Nephron (organoid): ENCODE data around the gene SRBD1.

ENCODE experiments used
- H3K27ac Mint-ChIP-seq, 3 experiments: 2 replicates each; pipeline ENCODE4 v1.8.0; 2020; ENCODE audit warnings: mixed read lengths in 3 of 3, mild to moderate bottlenecking in 2 of 3, moderate library complexity in 1 of 3
- H3K27me3 Mint-ChIP-seq: 2 replicates; pipeline ENCODE4 v1.8.0; 2021; ENCODE audit warnings: low read depth, mild to moderate bottlenecking, moderate library complexity, mixed read lengths
- H3K36me3 Mint-ChIP-seq: 2 replicates; pipeline ENCODE4 v1.8.0; 2020; ENCODE audit warnings: low read depth, mixed read lengths
- H3K4me1 Mint-ChIP-seq: 2 replicates; pipeline ENCODE4 v1.8.0; 2020; ENCODE audit warnings: mixed read lengths
- H3K4me3 Mint-ChIP-seq, 3 experiments: 2 replicates each; pipeline ENCODE4 v1.8.0; 2020; ENCODE audit warnings: mild to moderate bottlenecking in 3 of 3, mixed read lengths in 3 of 3, moderate library complexity in 2 of 3
- H3K9me3 Mint-ChIP-seq: 2 replicates; pipeline ENCODE4 v1.8.0; 2020; ENCODE audit warnings: mixed read lengths
- TF ChIP-seq, protein P1 (sequence below), 3 experiments: fragments of 200-600 bp; sonication (generic); IDR thresholded peaks; one replicate each; pipeline ENCODE4 v1.5.0; 2021; ENCODE audit warnings: antibody characterized with exemption in 3 of 3; ENCODE audit not compliant: unreplicated experiment in 3 of 3

Gene SRBD1

DNA sequence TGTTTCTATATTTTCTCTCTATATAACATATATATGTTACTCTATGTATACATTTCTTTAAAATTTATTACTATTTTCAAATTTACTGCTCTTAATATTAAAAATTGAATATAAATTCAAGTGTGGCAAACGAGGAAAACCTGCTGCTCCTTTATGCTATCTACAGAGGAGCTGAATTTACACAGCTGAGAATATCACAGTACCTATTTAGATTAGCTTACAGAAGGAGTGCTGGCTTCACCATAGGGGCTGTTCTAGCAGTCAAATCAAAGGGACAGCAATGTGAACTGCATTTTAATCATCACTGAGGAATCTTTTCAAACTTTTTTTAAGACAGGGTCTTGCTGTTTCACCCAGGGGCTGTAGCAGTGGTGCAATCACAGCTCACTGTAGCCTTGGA is 213.8 kb downstream of the SRBD1 start:
- H3K27me3 Mint-ChIP-seq: no peaks in the 10 kb centered on the region

GRCh38 chr2:45396671-45397070 is 214.4 kb downstream of the SRBD1 start:
- H3K4me1 Mint-ChIP-seq: peaks cover 42% of the 10 kb centered on the region
- no peak overlapping the region for H3K4me3 Mint-ChIP-seq
- peak overlapping the region in 1 of 3 experiments; percentile 41 for H3K27ac Mint-ChIP-seq
- H3K9me3 Mint-ChIP-seq: no peaks in the 10 kb centered on the region
- H3K27me3 Mint-ChIP-seq: no peaks in the 10 kb centered on the region
- TF ChIP-seq, protein P1, sequence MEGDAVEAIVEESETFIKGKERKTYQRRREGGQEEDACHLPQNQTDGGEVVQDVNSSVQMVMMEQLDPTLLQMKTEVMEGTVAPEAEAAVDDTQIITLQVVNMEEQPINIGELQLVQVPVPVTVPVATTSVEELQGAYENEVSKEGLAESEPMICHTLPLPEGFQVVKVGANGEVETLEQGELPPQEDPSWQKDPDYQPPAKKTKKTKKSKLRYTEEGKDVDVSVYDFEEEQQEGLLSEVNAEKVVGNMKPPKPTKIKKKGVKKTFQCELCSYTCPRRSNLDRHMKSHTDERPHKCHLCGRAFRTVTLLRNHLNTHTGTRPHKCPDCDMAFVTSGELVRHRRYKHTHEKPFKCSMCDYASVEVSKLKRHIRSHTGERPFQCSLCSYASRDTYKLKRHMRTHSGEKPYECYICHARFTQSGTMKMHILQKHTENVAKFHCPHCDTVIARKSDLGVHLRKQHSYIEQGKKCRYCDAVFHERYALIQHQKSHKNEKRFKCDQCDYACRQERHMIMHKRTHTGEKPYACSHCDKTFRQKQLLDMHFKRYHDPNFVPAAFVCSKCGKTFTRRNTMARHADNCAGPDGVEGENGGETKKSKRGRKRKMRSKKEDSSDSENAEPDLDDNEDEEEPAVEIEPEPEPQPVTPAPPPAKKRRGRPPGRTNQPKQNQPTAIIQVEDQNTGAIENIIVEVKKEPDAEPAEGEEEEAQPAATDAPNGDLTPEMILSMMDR (IDR thresholded peaks at IDR 0.05; ENCODE audit: unreplicated experiment in 3 of 3): no peak
- peaks cover 6% of the 10 kb centered on the region for H3K36me3 Mint-ChIP-seq

More for the DNA sequence above, 213.8 kb downstream of the SRBD1 start:
- peaks cover 6% of the 10 kb centered on the region for H3K36me3 Mint-ChIP-seq
- H3K4me1 Mint-ChIP-seq: peaks cover 37% of the 10 kb centered on the region
- no peaks in the 10 kb centered on the region for H3K9me3 Mint-ChIP-seq
- no peak overlapping the region for H3K4me3 Mint-ChIP-seq
- H3K27ac Mint-ChIP-seq: no peak overlapping the region
- TF ChIP-seq, protein P1 (IDR thresholded peaks at IDR 0.05; ENCODE audit: unreplicated experiment in 3 of 3): no peak

DNA sequence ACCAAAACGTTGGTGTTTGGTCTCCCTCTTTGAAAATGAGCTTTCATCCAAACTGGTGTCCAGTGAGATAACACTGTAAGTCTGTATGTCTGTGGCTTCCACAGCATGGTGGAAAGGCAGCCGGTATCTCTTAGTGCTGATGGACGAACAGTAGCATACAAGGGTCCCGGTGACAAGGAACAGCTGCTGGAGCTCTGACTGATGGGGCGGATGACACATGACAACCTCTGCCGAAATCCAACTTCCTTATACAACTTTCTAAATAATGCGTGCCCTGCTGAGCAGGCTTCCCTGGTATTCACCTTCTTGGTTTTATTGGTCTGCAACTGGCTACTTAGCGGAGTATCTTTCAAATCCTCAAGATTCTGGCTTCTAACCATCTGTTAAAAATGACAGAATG is 216.2 kb downstream of the SRBD1 start:
- Mint-ChIP-seq H3K36me3 (peaks cover 7% of the 10 kb centered on the region), H3K9me3 (no peaks in the 10 kb centered on the region), H3K27ac (peak overlapping the region; percentile 18 to 40 (median 35)), H3K27me3 (no peaks in the 10 kb centered on the region), H3K4me3 (peak overlapping the region in 1 of 3 experiments; percentile 13), H3K4me1 (peaks cover 61% of the 10 kb centered on the region)
- TF ChIP-seq, protein P1 (IDR thresholded peaks at IDR 0.05; ENCODE audit: unreplicated experiment in 3 of 3): no peak

- TF ChIP-seq, protein P1 (IDR thresholded peaks at IDR 0.05; ENCODE audit: unreplicated experiment in 3 of 3): no peak
- Mint-ChIP-seq H3K36me3 (peaks cover 12% of the 10 kb centered on the region), H3K27me3 (no peaks in the 10 kb centered on the region), H3K9me3 (no peaks in the 10 kb centered on the region), H3K4me3 (no peak overlapping the region), H3K4me1 (peaks cover 67% of the 10 kb centered on the region), H3K27ac (peak overlapping the region in 2 of 3 experiments; percentile 18 to 40)
Measured at GRCh38 chr2:45394216-45394615, 216.9 kb downstream of the SRBD1 start.

- Mint-ChIP-seq H3K36me3 (peaks cover 26% of the 10 kb centered on the region), H3K27ac (peak overlapping the region in 2 of 3 experiments; percentile 77 to 88), H3K27me3 (no peaks in the 10 kb centered on the region), H3K9me3 (no peaks in the 10 kb centered on the region), H3K4me3 (no peak overlapping the region), H3K4me1 (peaks cover 70% of the 10 kb centered on the region)
- TF ChIP-seq, protein P1 (IDR thresholded peaks at IDR 0.05; ENCODE audit: unreplicated experiment in 3 of 3): no peak
Measured at GRCh38 chr2:45391866-45392265, 219.2 kb downstream of the SRBD1 start.

GRCh38 chr2:45390861-45391260 is 220.2 kb downstream of the SRBD1 start:
- no peaks in the 10 kb centered on the region for H3K27me3 Mint-ChIP-seq
- TF ChIP-seq, protein P1 (IDR thresholded peaks at IDR 0.05; ENCODE audit: unreplicated experiment in 3 of 3): no peak
- peak overlapping the region; percentile 77 to 88 (median 81) for H3K27ac Mint-ChIP-seq
- peaks cover 64% of the 10 kb centered on the region for H3K4me1 Mint-ChIP-seq
- H3K36me3 Mint-ChIP-seq: peaks cover 26% of the 10 kb centered on the region
- no peaks in the 10 kb centered on the region for H3K9me3 Mint-ChIP-seq
- H3K4me3 Mint-ChIP-seq: peak overlapping the region in 1 of 3 experiments; percentile 10
